Progenitor cell of endocrine pancreas (in vitro differentiated cells): ENCODE measurements around the gene FTO. TPM values are rescaled to one million over a fixed set of nuclear protein-coding genes. Genes with fewer than 3 reads are reported as not detected.
A peak's percentile ranks its signal among the peaks of the same experiment; 100 is the strongest.

Source experiments
- DNase-seq: peaks from one replicate; pipeline ENCODE4 v3.0.0; 2021; ENCODE audit warnings: low spot score; ENCODE audit not compliant: unreplicated experiment
- H3K27ac Mint-ChIP-seq: 2 replicates; pipeline ENCODE4 v1.8.0; 2021; ENCODE audit warnings: mild to moderate bottlenecking, moderate library complexity, mixed read lengths
- H3K27me3 Mint-ChIP-seq: 2 replicates; pipeline ENCODE4 v1.8.0; 2021; ENCODE audit warnings: mixed read lengths
- H3K36me3 Mint-ChIP-seq: 2 replicates; pipeline ENCODE4 v1.8.0; 2022; ENCODE audit warnings: mixed read lengths; ENCODE audit not compliant: insufficient read depth
- H3K4me1 Mint-ChIP-seq: 2 replicates; pipeline ENCODE4 v1.8.0; 2021; ENCODE audit warnings: low read depth, mixed read lengths
- H3K4me3 Mint-ChIP-seq: 2 replicates; pipeline ENCODE4 v1.8.0; 2021; ENCODE audit warnings: low read depth, mild to moderate bottlenecking, moderate library complexity, mixed read lengths
- H3K9me3 Mint-ChIP-seq: 2 replicates; pipeline ENCODE4 v1.8.0; 2021; ENCODE audit warnings: low read depth, mixed read lengths
- total RNA-seq: library from RNA; stranded (reverse); gene quantifications from 2 replicates; pipeline ENCODE4 v1.2.1, GENCODE V29; 2021
- TF ChIP-seq, protein P1 (sequence below): fragments of 200-600 bp; sonication (generic); IDR thresholded peaks from one replicate; pipeline ENCODE4 v1.5.0; 2021; ENCODE audit warnings: antibody characterized with exemption, mild to moderate bottlenecking; ENCODE audit not compliant: unreplicated experiment

Gene FTO
- total RNA-seq, 1 donor from 2014 or later: 78.7 TPM

DNA sequence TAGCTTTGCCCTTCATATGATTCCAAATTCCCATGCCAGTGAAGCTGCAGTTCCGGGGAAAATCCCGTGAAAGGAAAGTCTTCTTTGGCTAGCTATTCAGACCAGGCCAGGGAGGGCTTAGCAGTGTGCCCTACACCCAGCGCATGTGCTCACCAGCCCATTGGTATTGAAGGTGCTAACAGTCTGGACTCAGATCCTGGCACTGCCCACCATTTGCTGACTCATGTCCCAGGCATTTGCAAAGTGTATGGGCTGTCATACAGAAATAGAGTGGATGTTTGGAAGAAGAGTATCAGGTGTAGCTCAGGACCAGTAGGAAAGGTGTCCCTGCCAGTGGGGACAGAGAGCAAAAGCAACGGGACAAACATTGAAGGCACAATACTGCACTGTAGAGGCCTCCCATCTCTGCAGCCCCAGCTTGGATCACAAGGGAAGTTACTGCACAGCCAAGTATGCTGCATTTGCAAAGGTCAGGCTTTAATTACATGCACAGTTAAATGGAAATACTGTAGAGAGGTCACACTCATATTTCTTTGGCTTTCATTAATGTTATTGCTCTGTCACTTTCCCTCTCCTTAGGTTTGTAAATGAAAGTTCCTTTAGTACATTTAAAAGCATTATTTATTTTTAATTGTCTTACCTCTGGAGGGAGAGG, 362.6 kb downstream of the FTO start:
- Mint-ChIP-seq H3K9me3 (no peaks in the 10 kb centered on the region), H3K27me3 (no peaks in the 10 kb centered on the region), H3K4me1 (peaks cover 23% of the 10 kb centered on the region), H3K4me3 (no peak overlapping the region), H3K36me3 (no peaks in the 10 kb centered on the region), H3K27ac (no peak overlapping the region)
- TF ChIP-seq, protein P1, sequence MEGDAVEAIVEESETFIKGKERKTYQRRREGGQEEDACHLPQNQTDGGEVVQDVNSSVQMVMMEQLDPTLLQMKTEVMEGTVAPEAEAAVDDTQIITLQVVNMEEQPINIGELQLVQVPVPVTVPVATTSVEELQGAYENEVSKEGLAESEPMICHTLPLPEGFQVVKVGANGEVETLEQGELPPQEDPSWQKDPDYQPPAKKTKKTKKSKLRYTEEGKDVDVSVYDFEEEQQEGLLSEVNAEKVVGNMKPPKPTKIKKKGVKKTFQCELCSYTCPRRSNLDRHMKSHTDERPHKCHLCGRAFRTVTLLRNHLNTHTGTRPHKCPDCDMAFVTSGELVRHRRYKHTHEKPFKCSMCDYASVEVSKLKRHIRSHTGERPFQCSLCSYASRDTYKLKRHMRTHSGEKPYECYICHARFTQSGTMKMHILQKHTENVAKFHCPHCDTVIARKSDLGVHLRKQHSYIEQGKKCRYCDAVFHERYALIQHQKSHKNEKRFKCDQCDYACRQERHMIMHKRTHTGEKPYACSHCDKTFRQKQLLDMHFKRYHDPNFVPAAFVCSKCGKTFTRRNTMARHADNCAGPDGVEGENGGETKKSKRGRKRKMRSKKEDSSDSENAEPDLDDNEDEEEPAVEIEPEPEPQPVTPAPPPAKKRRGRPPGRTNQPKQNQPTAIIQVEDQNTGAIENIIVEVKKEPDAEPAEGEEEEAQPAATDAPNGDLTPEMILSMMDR: no peak
- no peak for DNase-seq

DNA sequence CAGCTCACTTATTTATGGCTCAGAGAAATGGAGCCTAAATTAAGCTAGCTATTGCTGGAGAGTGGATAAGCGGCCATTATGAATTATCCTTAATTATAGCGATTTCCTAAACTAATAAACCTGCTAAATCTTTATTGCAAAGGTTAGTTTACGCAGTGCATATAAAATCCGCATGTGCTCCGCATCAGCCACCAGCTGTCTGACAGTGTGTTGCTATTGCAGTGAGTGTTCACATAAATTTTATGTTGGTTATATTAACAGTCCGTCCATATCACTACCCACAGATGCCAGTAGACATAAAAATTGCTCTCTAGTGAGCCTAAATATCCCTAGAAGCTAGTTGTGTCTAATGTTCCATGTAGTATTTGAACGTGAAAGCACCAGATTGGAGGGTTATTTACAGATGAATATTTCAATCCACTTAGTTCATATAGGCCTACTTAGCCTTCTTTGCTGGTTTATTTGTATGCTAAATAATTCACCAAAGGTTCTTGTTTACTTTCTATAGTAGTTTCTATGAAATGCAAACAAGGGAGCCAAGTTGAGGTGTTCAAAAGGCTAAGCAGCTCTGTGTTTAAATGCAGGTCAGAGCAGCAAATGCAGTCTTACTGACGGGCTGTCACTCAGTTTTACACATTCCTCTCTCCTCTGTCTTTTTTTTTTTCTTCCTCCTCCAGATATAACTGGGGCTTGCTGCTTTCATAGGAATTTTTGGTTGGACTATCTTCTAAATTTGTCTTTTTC, 363.5 kb downstream of the FTO start:
- no peaks in the 10 kb centered on the region for H3K27me3 Mint-ChIP-seq
- H3K9me3 Mint-ChIP-seq: no peaks in the 10 kb centered on the region
- no peak for DNase-seq
- H3K27ac Mint-ChIP-seq: no peak overlapping the region
- H3K4me1 Mint-ChIP-seq: peaks cover 22% of the 10 kb centered on the region
- TF ChIP-seq, protein P1: no peak
- H3K36me3 Mint-ChIP-seq: no peaks in the 10 kb centered on the region
- H3K4me3 Mint-ChIP-seq: no peak overlapping the region

DNA sequence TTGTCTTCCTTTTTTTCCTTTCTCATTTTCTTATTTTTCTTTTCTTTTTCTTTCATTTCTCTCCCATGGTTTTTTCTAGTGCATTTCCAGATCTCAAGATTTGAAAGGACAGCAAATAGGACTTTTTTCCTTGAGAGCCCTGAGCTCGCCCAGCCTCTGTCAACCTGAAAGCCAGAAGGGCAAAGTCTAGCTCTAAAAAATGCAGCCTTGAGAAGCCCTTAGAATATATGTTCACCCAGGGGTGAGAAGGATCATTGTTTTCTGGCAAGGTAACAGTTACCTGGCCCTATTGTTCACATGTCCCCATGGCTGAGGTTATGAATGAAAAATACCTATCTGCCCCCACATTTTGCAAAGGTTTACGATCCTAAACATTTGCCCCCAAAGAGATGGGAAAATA, 364.3 kb downstream of the FTO start:
- Mint-ChIP-seq H3K4me3 (no peak overlapping the region), H3K27me3 (no peaks in the 10 kb centered on the region), H3K27ac (peak overlapping the region; percentile 68), H3K4me1 (peaks cover 16% of the 10 kb centered on the region), H3K9me3 (no peaks in the 10 kb centered on the region), H3K36me3 (no peaks in the 10 kb centered on the region)
- no peak for DNase-seq
- TF ChIP-seq, protein P1: no peak

DNA sequence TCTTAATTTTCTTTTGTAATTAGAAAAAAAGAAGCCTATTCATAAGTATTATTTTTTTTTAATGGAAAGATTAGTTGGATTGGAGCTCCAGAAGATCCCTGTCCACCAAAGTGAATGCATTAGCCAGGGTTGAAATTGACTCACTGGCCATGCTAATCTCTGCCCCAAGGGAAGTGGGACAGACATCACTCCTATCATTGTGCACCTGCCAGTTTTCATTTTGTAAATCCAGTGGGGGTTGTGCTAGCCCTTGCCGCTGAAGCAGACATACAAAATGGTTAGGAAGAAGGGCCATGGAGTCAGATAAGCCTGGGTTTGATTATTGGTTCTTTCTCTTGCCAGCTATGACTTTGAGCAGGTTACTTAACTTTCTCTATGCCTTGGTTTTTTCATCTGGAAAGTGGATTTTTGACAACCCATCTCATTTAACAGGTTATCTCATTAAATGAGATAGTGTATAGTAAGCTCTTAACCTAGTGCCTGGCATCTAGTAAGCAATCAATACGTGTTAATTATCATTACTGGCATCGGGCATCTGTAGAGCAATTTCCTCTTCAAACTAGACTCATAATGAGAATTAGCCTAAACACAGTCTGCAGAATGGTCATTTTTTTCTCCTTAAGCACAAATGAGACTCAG, 365.8 kb downstream of the FTO start:
- H3K4me3 Mint-ChIP-seq: no peak overlapping the region
- H3K4me1 Mint-ChIP-seq: peaks cover 14% of the 10 kb centered on the region
- no peaks in the 10 kb centered on the region for H3K9me3 Mint-ChIP-seq
- TF ChIP-seq, protein P1: no peak
- H3K27me3 Mint-ChIP-seq: no peaks in the 10 kb centered on the region
- H3K27ac Mint-ChIP-seq: no peak overlapping the region
- H3K36me3 Mint-ChIP-seq: no peaks in the 10 kb centered on the region
- DNase-seq: no peak

DNA sequence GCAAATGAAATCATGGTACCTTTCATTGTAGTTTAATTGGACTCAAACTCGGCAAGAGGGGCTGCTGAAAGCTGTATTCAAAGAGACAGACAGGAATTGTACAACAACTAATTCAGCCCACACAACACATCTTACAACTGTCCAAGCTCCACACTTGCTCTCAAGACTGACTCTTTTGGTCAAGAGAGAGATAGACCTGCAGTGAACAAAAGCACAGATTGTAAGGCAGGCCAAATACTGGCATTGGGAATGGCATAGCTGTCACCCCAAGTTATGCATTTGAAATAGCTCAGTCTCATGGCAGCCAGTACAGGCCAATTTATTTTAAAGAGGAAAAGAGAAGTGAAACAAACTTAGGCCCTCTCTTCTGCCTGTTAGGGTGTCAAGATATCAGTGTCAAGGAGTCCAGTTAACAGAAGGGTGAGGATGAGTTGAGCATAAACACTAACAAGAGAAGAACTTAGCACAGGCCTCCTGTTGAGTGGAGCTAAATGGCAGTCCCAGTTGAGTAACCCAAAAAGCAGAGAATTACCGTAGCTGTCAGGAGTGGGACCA, 366.9 kb downstream of the FTO start:
- Mint-ChIP-seq H3K36me3 (no peaks in the 10 kb centered on the region), H3K4me3 (no peak overlapping the region)

More for the DNA sequence above, 366.9 kb downstream of the FTO start:
- DNase-seq: no peak
- TF ChIP-seq, protein P1: no peak
- no peaks in the 10 kb centered on the region for H3K27me3 Mint-ChIP-seq
- H3K4me1 Mint-ChIP-seq: peaks cover 14% of the 10 kb centered on the region
- no peaks in the 10 kb centered on the region for H3K9me3 Mint-ChIP-seq
- no peak overlapping the region for H3K27ac Mint-ChIP-seq
